Panc1 (cell line): ENCODE measurements around the gene MAGEA8. TPM values are rescaled to one million over a fixed set of nuclear protein-coding genes. Genes with fewer than 3 reads are reported as not detected.
A peak's percentile ranks its signal among the peaks of the same experiment; 100 is the strongest.
"Not testable (repeated sequence)": the region's sequence is repeated elsewhere in the genome, so short reads cannot be mapped to it uniquely, and the experiment has no call there.

ENCODE experiments used
- ATAC-seq: fragments of 200-7000 bp; cut with Tn5 transposase; 2 replicates; pipeline ENCODE4 v1.9.1; 2020; ENCODE audit warnings: mild to moderate bottlenecking, moderate library complexity
- BruUV-seq: library from RNA; stranded (reverse); fragments of 400-500 nt; replicated peaks from 2 replicates; lab custom pipeline; 2021; lab: Mats Ljungman, UMichigan
- CTCF ChIA-PET: fragments of 300-600 bp; sonication (Branson Sonifier 250); formaldehyde crosslinking; loops from one replicate; lab custom pipeline; 2022; ENCODE audit warnings: antibody characterized with exemption; lab: Charles Lee
- POLR2A ChIA-PET: fragments of 300-600 bp; sonication (Branson Sonifier 250); formaldehyde crosslinking; loops from one replicate; lab custom pipeline; 2022; ENCODE audit warnings: antibody characterized with exemption; lab: Charles Lee
- DNase-seq: peaks from one replicate; pipeline ENCODE4 v3.0.0-alpha.2; 2010; ENCODE audit warnings: low read depth, low spot score
- H3K27ac ChIP-seq: 2 replicates; pipeline ENCODE4 v1.5.1; 2011; ENCODE audit warnings: mild to moderate bottlenecking, low read length, inconsistent platforms
- H3K27me3 ChIP-seq: fragments of 200-500 bp; sonication (Bioruptor generic); 2 replicates; pipeline ENCODE4 v1.6.0; 2014; ENCODE audit warnings: low read length, inconsistent platforms; ENCODE audit not compliant: control insufficient read depth, insufficient read depth
- H3K36me3 ChIP-seq: fragments of 200-500 bp; sonication (Bioruptor generic); 2 replicates; pipeline ENCODE4 v1.5.1; 2014; ENCODE audit warnings: inconsistent platforms, mild to moderate bottlenecking, low read length, moderate library complexity; ENCODE audit not compliant: control insufficient read depth, insufficient read depth
- H3K4me1 ChIP-seq: 2 replicates; pipeline ENCODE4 v1.5.1; 2011; ENCODE audit warnings: inconsistent platforms, mild to moderate bottlenecking, low read length, moderate library complexity; ENCODE audit not compliant: control insufficient read depth, insufficient read depth
- H3K4me3 ChIP-seq, 2 experiments: 2 replicates each; pipeline ENCODE4 v1.5.1; 2011 to 2012; ENCODE audit warnings: low read depth in 2 of 2, low read length in 2 of 2, mild to moderate bottlenecking in 2 of 2, inconsistent platforms in 1 of 2, moderate library complexity in 1 of 2
- H3K9me3 ChIP-seq: fragments of 200-500 bp; sonication (Bioruptor generic); 2 replicates; pipeline ENCODE4 v1.5.1; 2014; ENCODE audit warnings: low read depth, mild to moderate bottlenecking, inconsistent platforms, low read length, moderate library complexity; ENCODE audit not compliant: control insufficient read depth, insufficient read depth
- POLR2AphosphoS5 ChIP-seq: IDR thresholded peaks from 2 replicates; pipeline ENCODE4 v1.6.1; 2012; ENCODE audit warnings: mild to moderate bottlenecking, low read depth, low read length, moderate library complexity
- SIN3A ChIP-seq: IDR thresholded peaks from 2 replicates; pipeline ENCODE4 v1.6.1; 2012; ENCODE audit warnings: low read depth, mild to moderate bottlenecking, low read length, moderate library complexity, borderline replicate concordance; ENCODE audit not compliant: insufficient read depth
- TCF7L2 ChIP-seq: IDR thresholded peaks from 2 replicates; pipeline ENCODE4 v1.6.1; 2011; ENCODE audit warnings: mild to moderate bottlenecking, low read depth, low read length, inconsistent platforms
- in situ Hi-C: cut with HindIII; loops from 2 replicates; pipeline ENCODE4 v1.10.0; 2016; ENCODE audit warnings: low sequenced_read_pairs, low pct_unique_long_range_greater_than_20kb
- intact Hi-C: fragments of 100-400 bp; cut with micrococcal nuclease; formaldehyde crosslinking; loops from one replicate; pipeline ENCODE4 v1.10.0; 2022; ENCODE audit not compliant: unreplicated experiment
- total RNA-seq: library from RNA; stranded (reverse); gene quantifications from one replicate; pipeline ENCODE4 v1.2.1, GENCODE V29; 2021; ENCODE audit not compliant: unreplicated experiment
- TF ChIP-seq, protein P1 (sequence below): fragments of 450-650 bp; IDR thresholded peaks from 2 replicates; pipeline ENCODE4 v1.5.1; 2017; ENCODE audit warnings: mild to moderate bottlenecking
- TF ChIP-seq, protein P2 (sequence below), 2 experiments: IDR thresholded peaks; 2 replicates each; pipeline ENCODE4 v1.6.1; 2011 to 2012; ENCODE audit warnings: low read depth in 2 of 2, control low read depth in 1 of 2, low read length in 1 of 2, mild to moderate bottlenecking in 1 of 2, moderate library complexity in 1 of 2; ENCODE audit not compliant: insufficient read depth in 1 of 2

MAGEA8 gene
- total RNA-seq, 1 experiment from 2014 or later, result not detected

GRCh38 chrX:149877636-149878035 lies 3.3 kb upstream of the MAGEA8 start:
- in situ Hi-C loops, result no loop called here
- Histone ChIP-seq H3K27me3 (peaks cover 5% of the 10 kb centered on the region; the same call in 1 of the 2 replicates), H3K36me3 (no peaks in the 10 kb centered on the region), H3K9me3 (no peaks in the 10 kb centered on the region), H3K4me1 (no peaks in the 10 kb centered on the region), H3K27ac (no peak overlapping the region), H3K4me3 (no peak overlapping the region)
- DNase-seq (peak; percentile 18), ATAC-seq (no peak)
- ChIA-PET POLR2A (no interaction called here), CTCF (no interaction called here)
- BruUV-seq, result no TSS peak
- TF ChIP-seq TCF7L2, result no peak
- TF ChIP-seq POLR2AphosphoS5, result no peak
- no peak for TF ChIP-seq SIN3A
- TF ChIP-seq, protein P1, sequence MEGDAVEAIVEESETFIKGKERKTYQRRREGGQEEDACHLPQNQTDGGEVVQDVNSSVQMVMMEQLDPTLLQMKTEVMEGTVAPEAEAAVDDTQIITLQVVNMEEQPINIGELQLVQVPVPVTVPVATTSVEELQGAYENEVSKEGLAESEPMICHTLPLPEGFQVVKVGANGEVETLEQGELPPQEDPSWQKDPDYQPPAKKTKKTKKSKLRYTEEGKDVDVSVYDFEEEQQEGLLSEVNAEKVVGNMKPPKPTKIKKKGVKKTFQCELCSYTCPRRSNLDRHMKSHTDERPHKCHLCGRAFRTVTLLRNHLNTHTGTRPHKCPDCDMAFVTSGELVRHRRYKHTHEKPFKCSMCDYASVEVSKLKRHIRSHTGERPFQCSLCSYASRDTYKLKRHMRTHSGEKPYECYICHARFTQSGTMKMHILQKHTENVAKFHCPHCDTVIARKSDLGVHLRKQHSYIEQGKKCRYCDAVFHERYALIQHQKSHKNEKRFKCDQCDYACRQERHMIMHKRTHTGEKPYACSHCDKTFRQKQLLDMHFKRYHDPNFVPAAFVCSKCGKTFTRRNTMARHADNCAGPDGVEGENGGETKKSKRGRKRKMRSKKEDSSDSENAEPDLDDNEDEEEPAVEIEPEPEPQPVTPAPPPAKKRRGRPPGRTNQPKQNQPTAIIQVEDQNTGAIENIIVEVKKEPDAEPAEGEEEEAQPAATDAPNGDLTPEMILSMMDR, result no peak
- intact Hi-C loops, result no loop called here

- H3K36me3 ChIP-seq, DNase-seq, H3K9me3 ChIP-seq, ATAC-seq, H3K4me1 ChIP-seq, BruUV-seq, H3K4me3 ChIP-seq, CTCF ChIA-PET, H3K27ac ChIP-seq, POLR2A ChIA-PET, intact Hi-C loops, in situ Hi-C loops, H3K27me3 ChIP-seq: not testable (repeated sequence)
These were observed 9.8 kb downstream of the MAGEA8 start for GRCh38 chrX:149890828-149891227.

- Histone ChIP-seq H3K36me3 (no peaks in the 10 kb centered on the region; the same call in 1 of the 2 replicates), H3K9me3 (no peaks in the 10 kb centered on the region), H3K27ac (no peak overlapping the region), H3K27me3 (no peaks in the 10 kb centered on the region; the same call in 1 of the 2 replicates), H3K4me1 (no peaks in the 10 kb centered on the region), H3K4me3 (no peak overlapping the region)
- POLR2A ChIA-PET, result no interaction called here
- CTCF ChIA-PET, result no interaction called here
- intact Hi-C loops (no loop called here), in situ Hi-C loops (no loop called here)
- DNase-seq (no peak), ATAC-seq (no peak)
- TF ChIP-seq POLR2AphosphoS5 (no peak), SIN3A (no peak), TCF7L2 (no peak)
- TF ChIP-seq, protein P2, sequence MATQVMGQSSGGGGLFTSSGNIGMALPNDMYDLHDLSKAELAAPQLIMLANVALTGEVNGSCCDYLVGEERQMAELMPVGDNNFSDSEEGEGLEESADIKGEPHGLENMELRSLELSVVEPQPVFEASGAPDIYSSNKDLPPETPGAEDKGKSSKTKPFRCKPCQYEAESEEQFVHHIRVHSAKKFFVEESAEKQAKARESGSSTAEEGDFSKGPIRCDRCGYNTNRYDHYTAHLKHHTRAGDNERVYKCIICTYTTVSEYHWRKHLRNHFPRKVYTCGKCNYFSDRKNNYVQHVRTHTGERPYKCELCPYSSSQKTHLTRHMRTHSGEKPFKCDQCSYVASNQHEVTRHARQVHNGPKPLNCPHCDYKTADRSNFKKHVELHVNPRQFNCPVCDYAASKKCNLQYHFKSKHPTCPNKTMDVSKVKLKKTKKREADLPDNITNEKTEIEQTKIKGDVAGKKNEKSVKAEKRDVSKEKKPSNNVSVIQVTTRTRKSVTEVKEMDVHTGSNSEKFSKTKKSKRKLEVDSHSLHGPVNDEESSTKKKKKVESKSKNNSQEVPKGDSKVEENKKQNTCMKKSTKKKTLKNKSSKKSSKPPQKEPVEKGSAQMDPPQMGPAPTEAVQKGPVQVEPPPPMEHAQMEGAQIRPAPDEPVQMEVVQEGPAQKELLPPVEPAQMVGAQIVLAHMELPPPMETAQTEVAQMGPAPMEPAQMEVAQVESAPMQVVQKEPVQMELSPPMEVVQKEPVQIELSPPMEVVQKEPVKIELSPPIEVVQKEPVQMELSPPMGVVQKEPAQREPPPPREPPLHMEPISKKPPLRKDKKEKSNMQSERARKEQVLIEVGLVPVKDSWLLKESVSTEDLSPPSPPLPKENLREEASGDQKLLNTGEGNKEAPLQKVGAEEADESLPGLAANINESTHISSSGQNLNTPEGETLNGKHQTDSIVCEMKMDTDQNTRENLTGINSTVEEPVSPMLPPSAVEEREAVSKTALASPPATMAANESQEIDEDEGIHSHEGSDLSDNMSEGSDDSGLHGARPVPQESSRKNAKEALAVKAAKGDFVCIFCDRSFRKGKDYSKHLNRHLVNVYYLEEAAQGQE (IDR thresholded peaks at IDR 0.05; ENCODE audit: insufficient read depth in 1 of 2, low read depth in 2 of 2, low read length in 1 of 2), result no peak
- TF ChIP-seq, protein P1, result no peak
- BruUV-seq, result no TSS peak
These were observed 17.6 kb downstream of the MAGEA8 start for GRCh38 chrX:149898554-149898953.
